BE2C (cell line): ENCODE measurements around the gene ATP5F1D.
A peak's percentile ranks its signal among the peaks of the same experiment; 100 is the strongest.

Experiments
- DNase-seq: peaks from one replicate; pipeline ENCODE4 v3.0.0-alpha.2; 2020
- H3K27me3 ChIP-seq: fragments of 250-450 bp; sonication (Bioruptor Pico); 2 replicates; pipeline ENCODE4 v1.5.1; 2020; ENCODE audit warnings: mild to moderate bottlenecking
- H3K36me3 ChIP-seq: fragments of 250-450 bp; sonication (Bioruptor Pico); 2 replicates; pipeline ENCODE4 v1.5.1; 2020; ENCODE audit warnings: mild to moderate bottlenecking
- H3K4me1 ChIP-seq: fragments of 250-450 bp; sonication (Bioruptor Pico); 2 replicates; pipeline ENCODE4 v1.5.1; 2020
- H3K4me3 ChIP-seq: 2 replicates; pipeline ENCODE4 v1.5.1; 2011; ENCODE audit warnings: low read depth, low read length
- H3K9me3 ChIP-seq: fragments of 250-450 bp; sonication (Bioruptor Pico); 2 replicates; pipeline ENCODE4 v1.5.1; 2020
- TF ChIP-seq, protein P1 (sequence below): IDR thresholded peaks from 2 replicates; pipeline ENCODE4 v1.5.1; 2012; ENCODE audit warnings: mild to moderate bottlenecking, low read depth, low read length

The ATP5F1D gene

DNA sequence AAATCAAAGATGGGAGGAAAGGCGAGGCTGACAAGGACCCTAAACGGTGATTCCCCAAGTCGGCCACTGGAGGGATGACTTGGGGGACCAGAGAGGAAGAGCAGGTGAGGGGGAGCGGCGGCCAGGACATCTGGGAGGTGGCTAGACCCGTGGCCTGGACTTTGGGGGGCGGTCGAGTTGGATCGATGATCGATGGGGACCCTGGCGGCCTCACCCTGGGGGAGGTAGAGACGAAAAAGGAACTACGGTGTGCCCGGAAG is 19.9 kb downstream of the ATP5F1D start:
- Histone ChIP-seq H3K27me3 (no peaks in the 10 kb centered on the region), H3K4me1 (peaks cover 49% of the 10 kb centered on the region), H3K4me3 (peak overlapping the region; percentile 71), H3K36me3 (peaks cover 16% of the 10 kb centered on the region), H3K9me3 (no peaks in the 10 kb centered on the region)
- TF ChIP-seq, protein P1, sequence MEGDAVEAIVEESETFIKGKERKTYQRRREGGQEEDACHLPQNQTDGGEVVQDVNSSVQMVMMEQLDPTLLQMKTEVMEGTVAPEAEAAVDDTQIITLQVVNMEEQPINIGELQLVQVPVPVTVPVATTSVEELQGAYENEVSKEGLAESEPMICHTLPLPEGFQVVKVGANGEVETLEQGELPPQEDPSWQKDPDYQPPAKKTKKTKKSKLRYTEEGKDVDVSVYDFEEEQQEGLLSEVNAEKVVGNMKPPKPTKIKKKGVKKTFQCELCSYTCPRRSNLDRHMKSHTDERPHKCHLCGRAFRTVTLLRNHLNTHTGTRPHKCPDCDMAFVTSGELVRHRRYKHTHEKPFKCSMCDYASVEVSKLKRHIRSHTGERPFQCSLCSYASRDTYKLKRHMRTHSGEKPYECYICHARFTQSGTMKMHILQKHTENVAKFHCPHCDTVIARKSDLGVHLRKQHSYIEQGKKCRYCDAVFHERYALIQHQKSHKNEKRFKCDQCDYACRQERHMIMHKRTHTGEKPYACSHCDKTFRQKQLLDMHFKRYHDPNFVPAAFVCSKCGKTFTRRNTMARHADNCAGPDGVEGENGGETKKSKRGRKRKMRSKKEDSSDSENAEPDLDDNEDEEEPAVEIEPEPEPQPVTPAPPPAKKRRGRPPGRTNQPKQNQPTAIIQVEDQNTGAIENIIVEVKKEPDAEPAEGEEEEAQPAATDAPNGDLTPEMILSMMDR = peak; percentile 18; the same call in 1 of the 2 replicates
- DNase-seq = no peak

DNA sequence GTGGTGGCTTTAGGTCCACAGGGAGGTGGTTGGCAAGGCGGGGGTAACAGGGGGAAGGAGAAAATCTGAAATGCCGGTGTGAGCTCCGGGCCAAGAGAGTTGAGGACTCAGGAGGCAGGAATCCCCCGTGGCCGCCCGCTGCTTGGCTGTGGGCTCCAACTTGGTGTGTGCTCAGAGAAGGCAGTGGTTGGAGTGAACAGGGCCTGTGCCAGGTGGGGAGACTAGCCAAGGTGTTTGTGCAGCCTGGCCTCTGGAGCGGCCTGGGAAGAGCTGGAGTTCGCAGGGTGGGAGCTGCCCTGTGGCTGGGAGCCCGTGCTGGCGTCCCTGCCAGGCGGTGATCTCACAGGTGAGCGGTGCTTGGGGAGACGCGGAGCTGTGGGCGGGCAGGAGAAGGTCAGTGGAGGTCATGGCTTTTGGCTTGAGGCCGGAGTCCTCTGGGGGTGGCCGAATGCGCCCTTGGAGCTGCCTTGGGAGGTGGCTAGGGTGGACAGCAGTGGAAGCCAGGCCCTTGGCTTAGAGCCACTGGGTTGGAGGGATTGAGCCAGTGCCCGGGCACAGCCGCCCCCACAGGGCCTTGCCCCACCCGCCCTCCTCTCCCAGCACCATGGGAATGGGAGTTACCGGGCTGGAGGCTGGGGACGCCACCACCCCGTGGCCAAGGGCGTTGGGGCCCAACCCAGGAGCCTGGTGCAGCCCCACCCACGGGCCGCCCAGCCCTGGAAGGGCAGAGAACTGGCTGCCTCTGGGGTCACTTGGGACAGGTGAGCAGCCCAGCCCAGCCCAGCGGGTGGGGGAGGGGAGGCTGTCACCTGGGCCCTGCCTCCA is 20.5 kb downstream of the ATP5F1D start:
- H3K36me3 ChIP-seq = peaks cover 11% of the 10 kb centered on the region
- TF ChIP-seq, protein P1 = no peak
- no peak for DNase-seq
- peak overlapping the region; percentile 71 for H3K4me3 ChIP-seq
- H3K27me3 ChIP-seq = no peaks in the 10 kb centered on the region; the same call in 1 of the 2 replicates
- no peaks in the 10 kb centered on the region for H3K9me3 ChIP-seq
- H3K4me1 ChIP-seq = peaks cover 50% of the 10 kb centered on the region

DNA sequence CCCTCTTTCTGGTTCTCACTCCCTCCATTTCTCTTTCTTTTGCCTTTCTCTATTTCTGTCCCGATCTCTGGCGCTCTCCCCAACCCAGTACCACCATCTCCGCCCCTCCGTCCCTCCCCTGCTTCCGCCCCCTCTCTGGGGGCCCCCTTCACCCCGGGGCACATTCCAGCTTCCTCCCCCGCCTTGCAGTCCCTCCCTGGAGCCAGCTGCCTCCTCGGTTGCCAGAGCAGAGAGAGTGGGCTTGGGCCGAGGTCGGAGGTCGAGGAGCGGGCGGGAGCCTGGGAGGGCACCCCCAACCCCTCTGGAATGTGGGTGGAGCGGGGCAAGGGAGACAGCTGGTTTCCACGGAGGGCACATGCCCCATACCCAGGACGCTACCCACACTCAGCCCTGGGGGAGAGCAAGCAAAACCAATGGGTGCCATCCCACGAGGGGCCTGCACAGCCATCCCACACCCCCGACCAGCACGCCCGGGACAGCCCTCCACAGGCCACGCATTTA is 21.1 kb downstream of the ATP5F1D start:
- Histone ChIP-seq H3K4me3 (no peak overlapping the region), H3K27me3 (peaks cover 3% of the 10 kb centered on the region; the same call in 1 of the 2 replicates), H3K4me1 (peaks cover 56% of the 10 kb centered on the region), H3K9me3 (no peaks in the 10 kb centered on the region), H3K36me3 (peaks cover 6% of the 10 kb centered on the region)
- DNase-seq = no peak
- TF ChIP-seq, protein P1 = no peak

DNA sequence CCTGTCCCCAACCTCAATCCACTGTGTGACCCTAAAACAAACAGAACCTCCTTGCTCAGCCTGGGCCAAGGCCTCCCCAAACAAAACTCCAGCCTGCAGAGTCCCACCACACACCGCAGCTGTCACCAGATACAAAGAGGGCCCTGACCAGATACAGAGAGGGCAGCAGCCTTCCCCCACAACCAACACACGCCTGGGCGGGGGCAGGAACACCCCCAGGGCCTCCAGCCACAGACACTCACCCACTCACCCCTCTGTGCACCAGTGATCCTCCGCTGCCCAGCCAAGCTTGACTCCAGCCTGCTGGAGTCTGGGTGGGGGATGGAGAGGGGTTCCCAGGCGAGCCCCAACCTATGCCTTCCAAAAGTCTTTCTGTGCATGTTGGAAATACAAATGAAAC is 21.6 kb downstream of the ATP5F1D start:
- peaks cover under 1% of the 10 kb centered on the region for H3K36me3 ChIP-seq
- H3K4me3 ChIP-seq = no peak overlapping the region
- peaks cover 3% of the 10 kb centered on the region; the same call in 1 of the 2 replicates for H3K27me3 ChIP-seq
- no peaks in the 10 kb centered on the region for H3K9me3 ChIP-seq
- TF ChIP-seq, protein P1 = no peak
- no peak for DNase-seq
- H3K4me1 ChIP-seq = peaks cover 57% of the 10 kb centered on the region

DNA sequence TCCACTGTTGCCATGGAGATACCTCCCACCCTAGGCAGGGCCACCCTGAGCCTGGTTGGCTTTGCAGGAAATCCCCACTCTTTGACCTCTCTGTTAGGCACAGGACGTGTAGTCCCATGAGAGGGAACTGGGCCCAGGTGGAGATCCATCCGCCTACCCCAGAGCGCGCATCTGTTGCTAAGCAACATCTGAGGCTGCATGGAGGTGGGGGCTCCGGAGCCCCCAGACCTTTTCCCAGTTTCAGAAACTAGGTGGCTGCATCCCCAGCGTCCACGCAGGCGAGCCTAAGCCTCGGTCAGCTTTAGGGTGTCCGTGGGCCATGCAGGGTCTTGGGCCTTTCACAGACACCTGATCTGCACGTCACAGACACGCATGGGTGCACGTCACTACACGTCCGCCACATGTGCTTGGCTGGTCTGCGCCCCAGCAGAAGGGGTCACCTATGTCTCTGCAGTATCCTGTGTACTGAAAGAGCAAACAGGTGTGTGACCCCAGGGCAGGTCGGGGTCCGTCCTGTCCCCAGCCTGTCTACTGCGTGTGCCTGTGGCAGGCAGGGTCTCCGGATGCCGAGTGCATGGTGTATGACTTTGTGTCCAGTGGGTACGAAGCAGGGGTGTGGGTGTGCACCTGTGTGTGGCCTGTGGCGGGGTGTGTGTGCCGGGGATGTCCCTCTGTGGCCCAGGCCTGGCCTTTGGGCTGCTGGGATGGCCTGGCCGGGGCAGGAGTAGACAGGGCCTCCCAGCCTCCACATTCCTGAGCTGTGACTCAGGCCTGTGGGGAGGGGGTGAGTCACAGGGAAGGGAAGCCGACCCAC is 23.5 kb downstream of the ATP5F1D start:
- no peaks in the 10 kb centered on the region for H3K9me3 ChIP-seq
- peak; percentile 64 for DNase-seq
- H3K27me3 ChIP-seq = peaks cover 3% of the 10 kb centered on the region; the same call in 1 of the 2 replicates
- H3K4me3 ChIP-seq = no peak overlapping the region
- peaks cover 55% of the 10 kb centered on the region for H3K4me1 ChIP-seq
- no peaks in the 10 kb centered on the region for H3K36me3 ChIP-seq
- TF ChIP-seq, protein P1 = no peak
